ENCODE measurements around the gene CGB3. TPM values are rescaled to one million over a fixed set of nuclear protein-coding genes. Genes with fewer than 3 reads are reported as not detected.

Gene CGB3
- not detected in 2 replicates for total RNA-seq

GRCh38 chr19:49024233-49024632 lies at the start of gene CGB3:
CGB3 (minus strand) TSS chr19:49024333; CDS start chr19:49023971, 362 bp downstream.

DNA sequence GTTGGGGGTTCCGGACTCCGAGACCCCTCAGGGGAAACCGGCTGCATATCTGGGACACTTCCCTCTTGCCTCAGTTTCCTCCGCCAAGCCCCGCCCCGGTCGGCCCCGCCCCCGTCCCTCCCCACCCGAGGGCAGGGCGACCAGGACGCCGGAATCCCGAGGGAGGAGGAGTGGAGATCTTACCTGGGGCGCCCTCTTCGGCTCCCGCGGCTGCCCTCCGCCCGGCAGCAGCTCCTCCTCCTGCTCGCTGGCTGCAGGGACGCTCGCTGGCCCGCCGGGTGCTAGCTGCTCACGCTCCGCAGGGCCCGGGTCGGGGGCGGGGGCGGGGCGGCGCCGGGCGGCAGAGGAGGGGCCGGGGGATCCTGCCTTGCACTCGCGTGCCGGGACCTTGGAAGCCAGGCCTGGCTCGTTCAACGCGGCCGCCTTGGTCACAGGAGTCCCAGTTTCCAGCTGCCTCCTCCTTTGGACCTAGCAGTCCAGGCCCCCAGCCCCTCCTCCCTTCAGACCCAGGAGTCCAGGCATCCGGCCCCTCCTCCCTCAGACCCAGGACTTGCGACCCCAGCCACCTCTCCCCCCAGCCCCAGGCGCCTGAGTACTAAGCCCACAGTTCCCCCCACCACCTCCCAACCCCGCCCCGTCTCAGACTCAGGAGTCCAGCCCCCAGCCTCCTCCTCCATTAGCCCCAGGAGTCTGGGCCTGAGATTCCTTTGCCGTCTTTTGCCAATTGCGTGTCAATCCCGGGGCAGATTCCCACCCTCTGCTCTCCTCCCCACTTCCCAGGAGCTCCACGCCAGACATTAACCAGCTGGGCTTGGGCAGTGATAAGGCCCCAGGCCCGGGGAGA lies 40.9 kb upstream of the CGB3 start, which contains the start of gene NTF4:
NTF4 (minus strand) TSS at position 51 of the 844 bp plus-strand sequence. CDS start 2,821 bp downstream, outside the sequence.

DNA sequence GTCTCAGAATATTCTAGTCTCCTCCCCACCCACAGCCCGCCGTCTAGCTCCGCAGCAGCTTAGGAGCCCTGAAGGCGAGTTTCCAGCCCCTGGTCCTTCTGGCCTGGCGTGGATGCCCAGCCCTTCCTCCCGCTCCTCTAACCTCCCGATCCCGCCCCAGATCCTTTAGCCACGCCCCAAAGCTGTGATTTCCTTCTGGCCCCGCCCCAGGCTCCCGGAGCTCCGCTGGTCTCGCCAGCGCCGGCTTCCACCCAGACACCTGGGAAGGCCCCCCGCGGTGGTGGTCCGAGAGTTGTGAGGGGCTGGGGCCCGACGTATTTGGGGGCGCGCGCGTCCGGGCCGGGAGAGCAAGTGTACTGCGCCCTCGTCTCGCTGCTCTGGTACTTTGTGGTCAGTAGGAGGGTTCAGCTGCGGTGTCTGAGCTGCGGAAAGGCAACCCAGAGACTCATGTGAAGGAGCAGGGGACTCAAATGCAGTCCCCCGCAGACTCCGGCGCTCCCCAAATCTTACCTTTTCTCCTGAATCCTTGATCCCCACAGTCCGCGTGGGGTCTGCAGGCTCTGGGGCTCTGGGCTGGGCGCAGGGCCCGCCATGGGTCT lies 33.6 kb upstream of the CGB3 start, which contains the start of gene CGB7:
CGB7 (minus strand) TSS at position 114 of the 599 bp plus-strand sequence. CDS start 2,374 bp downstream, outside the sequence.

GRCh38 chr19:49049011-49049410 lies 24.9 kb upstream of the CGB3 start, which contains the start of gene CGB8:
CGB8 (minus strand) TSS chr19:49049111; CDS start chr19:49048739, 372 bp downstream.

DNA sequence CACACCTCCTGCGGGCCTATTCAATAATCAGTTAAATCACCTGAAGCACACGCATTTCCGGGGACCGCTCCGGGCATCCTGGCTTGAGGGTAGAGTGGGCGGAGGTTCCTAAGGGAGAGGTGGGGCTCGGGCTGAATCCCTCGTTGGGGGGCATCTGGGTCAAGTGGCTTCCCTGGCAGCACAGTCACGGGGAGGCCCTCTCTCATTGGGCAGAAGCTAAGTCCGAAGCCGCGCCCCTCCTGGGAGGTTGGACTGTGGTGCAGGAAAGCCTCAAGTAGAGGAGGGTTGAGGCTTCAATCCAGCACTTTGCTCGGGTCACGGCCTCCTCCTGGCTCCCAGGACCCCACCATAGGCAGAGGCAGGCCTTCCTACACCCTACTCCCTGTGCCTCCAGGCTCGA lies 19.4 kb upstream of the CGB3 start, which contains the start of gene CGB5:
CGB5 (plus strand) TSS at position 301 of the 400 bp plus-strand sequence. CDS start 362 bp downstream, outside the sequence.

DNA sequence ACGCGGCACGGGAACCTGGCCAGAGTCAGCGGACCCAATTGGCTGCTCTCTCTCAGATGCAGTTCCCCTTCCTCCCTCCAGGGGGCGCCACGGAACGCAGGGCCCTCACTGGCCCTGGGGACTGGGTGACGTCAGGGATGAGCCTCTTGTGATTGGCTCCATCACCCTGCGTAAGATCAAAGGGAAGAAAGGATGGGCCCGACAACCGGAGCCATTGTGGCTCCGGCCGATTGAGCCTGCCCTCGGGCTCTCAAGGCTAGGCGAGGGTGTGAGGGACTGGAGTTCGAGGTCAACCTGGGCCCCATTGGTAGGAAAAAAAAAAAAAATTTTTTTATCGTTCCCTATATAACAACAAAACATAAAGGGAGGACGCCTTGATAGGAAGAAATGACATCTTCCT lies 12.7 kb upstream of the CGB3 start, which contains the start of gene CGB1:
CGB1 (minus strand) TSS at position 81 of the 400 bp plus-strand sequence. CDS start 184 bp downstream, outside the sequence.

DNA sequence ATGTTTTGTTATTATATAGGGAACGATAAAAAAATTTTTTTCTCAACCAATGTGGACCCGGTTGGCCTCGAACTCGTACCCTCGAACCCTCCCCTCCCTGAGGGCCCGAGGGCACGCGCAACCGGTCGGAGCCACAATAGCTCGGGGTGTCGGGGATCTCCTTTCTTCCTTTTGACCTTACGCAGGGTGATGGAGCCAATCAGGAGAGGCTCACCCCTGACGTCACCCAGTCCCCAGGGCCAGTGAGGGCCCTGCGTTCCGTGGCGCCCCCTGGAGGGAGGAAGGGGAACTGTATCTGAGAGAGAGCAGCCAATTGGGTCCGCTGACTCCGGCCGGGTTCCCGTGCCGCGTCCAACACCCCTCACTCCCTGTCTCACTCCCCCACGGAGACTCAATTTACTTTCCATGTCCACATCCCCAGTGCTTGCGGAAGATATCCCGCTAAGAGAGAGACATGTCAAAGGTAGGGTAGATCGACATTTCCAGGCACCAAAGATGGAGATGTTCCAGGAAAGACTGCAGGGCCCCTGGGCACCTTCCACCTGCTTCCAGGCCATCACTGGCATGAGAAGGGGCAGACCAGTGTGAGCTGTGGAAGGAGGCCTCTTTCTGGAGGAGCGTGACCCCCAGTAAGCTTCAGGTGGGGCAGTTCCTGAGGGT lies 7.6 kb upstream of the CGB3 start, which contains the start of gene CGB2:
CGB2 (plus strand) TSS at position 249 of the 660 bp plus-strand sequence; CDS start at position 455, 206 bp downstream.

DNA sequence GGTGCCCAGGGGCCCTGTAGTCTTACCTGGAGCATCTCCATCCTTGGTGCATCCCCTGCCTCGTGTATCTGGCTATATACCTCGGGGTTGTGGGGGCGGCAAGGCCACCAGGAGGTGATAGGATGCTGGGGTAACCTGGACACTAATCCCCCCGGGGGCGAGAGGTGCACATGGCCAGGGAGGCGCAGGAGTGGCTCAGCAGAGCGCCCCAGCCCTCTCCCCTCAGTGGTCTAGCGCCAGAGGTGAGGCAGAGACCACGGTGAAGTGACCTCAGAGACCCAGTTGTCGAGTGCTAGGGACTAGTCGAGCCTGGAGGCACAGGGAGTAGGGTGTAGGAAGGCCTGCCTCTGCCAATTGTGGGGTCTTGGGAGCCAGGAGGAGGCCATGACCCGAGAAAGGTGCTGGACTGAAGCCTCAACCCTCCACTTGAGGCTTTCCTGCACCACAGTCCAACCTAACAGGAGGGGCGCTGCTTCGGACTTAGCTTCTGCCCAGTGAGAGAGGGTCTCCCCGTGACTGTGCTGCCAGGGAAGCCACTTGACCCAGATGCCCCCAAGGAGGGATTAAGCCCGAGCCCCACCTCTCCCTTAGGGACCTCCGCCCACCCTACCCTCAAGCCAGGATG lies 7.0 kb downstream of the CGB3 start, which contains the start of gene LHB:
LHB (minus strand) TSS at position 51 of the 625 bp plus-strand sequence; CDS start at position 41, 10 bp downstream.

GRCh38 chr19:48993175-48994034 lies 30.7 kb downstream of the CGB3 start, which contains the start of the genes GYS1 and RUVBL2:
GYS1 (minus strand) TSS chr19:48993309; CDS start chr19:48993112, 197 bp downstream.
RUVBL2 (plus strand) TSS chr19:48993887; CDS start chr19:48993912, 25 bp downstream.

Other genes starting within 250 kb of the CGB3 start
- gene BCAT2, start 213.3 kb downstream of the CGB3 start, total RNA-seq = 17.8 and 34.5 TPM in 2 replicates
- gene HSD17B14, start 187.8 kb downstream of the CGB3 start, total RNA-seq = 5.5 and 19.0 TPM in 2 replicates
- gene PLEKHA4, start 155.7 kb downstream of the CGB3 start, total RNA-seq = 4.2 and 6.6 TPM in 2 replicates
- 47.0 and 52.0 TPM in 2 replicates for gene PPP1R15A, start 151.9 kb downstream of the CGB3 start, total RNA-seq
- 0.09 and 0.30 TPM in 2 replicates for gene TULP2, start 125.6 kb downstream of the CGB3 start, total RNA-seq
- 319 and 392 TPM in 2 replicates for gene NUCB1, start 124.0 kb downstream of the CGB3 start, total RNA-seq
- not detected in 2 replicates for gene DHDH, start 90.6 kb downstream of the CGB3 start, total RNA-seq
- gene BAX, start 69.5 kb downstream of the CGB3 start, total RNA-seq = 116 and 123 TPM in 2 replicates
- 2,285 and 3,939 TPM in 2 replicates for gene FTL, start 59.0 kb downstream of the CGB3 start, total RNA-seq
- 47.5 and 55.9 TPM in 2 replicates for gene GYS1, start 31.0 kb downstream of the CGB3 start, total RNA-seq
- 176 and 217 TPM in 2 replicates for gene RUVBL2, start 30.4 kb downstream of the CGB3 start, total RNA-seq
- gene LHB, start 7.2 kb downstream of the CGB3 start, total RNA-seq = not detected in 2 replicates
- not detected in 2 replicates for gene CGB2, start 7.6 kb upstream of the CGB3 start, total RNA-seq
- gene CGB1, start 12.6 kb upstream of the CGB3 start, total RNA-seq = not detected in 2 replicates
- not detected in 2 replicates for gene CGB5, start 19.5 kb upstream of the CGB3 start, total RNA-seq
- not detected in 2 replicates for gene CGB8, start 24.8 kb upstream of the CGB3 start, total RNA-seq
- 0.23 and 0.30 TPM in 2 replicates for gene CGB7, start 33.4 kb upstream of the CGB3 start, total RNA-seq
- 0.30 TPM in 1 of 2 replicates, not detected in the other for gene NTF4, start 40.5 kb upstream of the CGB3 start, total RNA-seq
- gene KCNA7, start 48.4 kb upstream of the CGB3 start, total RNA-seq = not detected in 2 replicates
- 86.7 and 121 TPM in 2 replicates for gene SNRNP70, start 61.1 kb upstream of the CGB3 start, total RNA-seq
- gene LIN7B, start 90.0 kb upstream of the CGB3 start, total RNA-seq = 6.3 and 13.7 TPM in 2 replicates
- 0.89 and 0.97 TPM in 2 replicates for gene C19orf73, start 94.8 kb upstream of the CGB3 start, total RNA-seq
- 3.3 and 8.0 TPM in 2 replicates for gene PPFIA3, start 95.2 kb upstream of the CGB3 start, total RNA-seq
- 0.14 TPM in 1 of 2 replicates, not detected in the other for gene HRC, start 131.1 kb upstream of the CGB3 start, total RNA-seq
- gene TRPM4, start 133.5 kb upstream of the CGB3 start, total RNA-seq = 13.4 and 23.1 TPM in 2 replicates